ENCODE data around the gene CDH4. TPM values are rescaled to one million over a fixed set of nuclear protein-coding genes. Genes with fewer than 3 reads are reported as not detected.

CDH4 gene
- total and polyA plus RNA-seq, 2 donors (not counting 3 experiments of a cell fraction or from before 2014, with no cell fraction given), result 0.17 to 0.51 TPM

DNA sequence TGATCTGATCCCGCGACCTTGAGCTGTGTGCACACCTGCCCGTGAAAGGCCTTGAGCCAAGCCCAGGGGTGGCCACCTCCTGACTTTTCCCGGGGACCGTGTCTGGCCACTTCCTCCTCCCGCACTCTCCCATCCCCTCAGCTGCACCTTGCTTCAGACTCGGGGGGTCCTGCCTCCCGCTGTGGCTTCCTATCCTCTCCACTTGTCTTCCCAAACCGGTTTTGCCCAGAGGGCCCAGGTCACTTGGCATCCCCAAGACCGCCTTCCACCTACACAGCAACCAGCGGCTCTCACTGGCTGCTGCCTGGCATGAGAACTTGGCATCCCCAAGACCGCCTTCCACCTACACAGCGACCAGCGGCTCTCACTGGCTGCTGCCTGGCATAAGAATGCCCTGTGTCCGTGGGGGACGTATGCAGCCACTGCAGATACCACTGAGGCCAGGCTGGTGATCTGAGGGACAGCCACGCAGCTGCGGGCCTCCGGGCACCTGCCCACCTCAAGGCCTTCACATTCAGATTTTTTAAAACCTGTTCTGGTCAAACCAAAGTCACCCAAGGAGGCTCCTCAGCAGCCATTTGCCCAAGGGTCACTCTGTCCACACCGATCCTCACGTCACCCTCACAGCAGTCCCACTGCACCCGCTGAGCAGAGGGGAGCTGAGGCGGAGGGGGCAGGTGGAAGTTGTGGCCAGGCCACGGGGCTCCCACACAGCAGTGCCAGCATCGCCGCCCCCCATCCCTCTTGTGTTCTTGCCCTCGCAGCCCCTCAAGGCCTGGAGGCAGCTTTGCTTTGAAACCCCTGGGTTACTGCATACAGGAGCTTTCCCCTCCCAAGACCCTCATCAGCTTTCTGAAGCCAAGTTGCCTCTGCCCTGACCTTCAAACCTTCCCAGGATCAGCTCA, 568.1 kb downstream of the CDH4 start:
- H3K36me3 ChIP-seq (ENCODE audit: control insufficient read depth in 2 of 2, extremely low read depth in 1 of 2, insufficient read depth in 2 of 2, low read length in 2 of 2), result no peaks in the 10 kb centered on the region
- no peaks in the 10 kb centered on the region for H4K20me1 ChIP-seq (replicated peaks; ENCODE audit: control insufficient read depth, extremely low read depth, insufficient read depth, low read length)
- POLR2A ChIA-PET, result no interaction called here
- no peak overlapping the region for H3K27ac ChIP-seq (ENCODE audit: insufficient read depth, low read depth, low read length)
- TF ChIP-seq EZH2 (IDR thresholded peaks at IDR 0.05; ENCODE audit: borderline replicate concordance, low read depth, low read length, severe bottlenecking), result no peak
- no peak for TF ChIP-seq POLR2AphosphoS5 (IDR thresholded peaks at IDR 0.05; ENCODE audit: insufficient read depth, low read depth, low read length)
- H3K27me3 ChIP-seq (ENCODE audit: control insufficient read depth in 2 of 2, insufficient read depth in 2 of 2, low read length in 2 of 2), result no peaks in the 10 kb centered on the region
- H3K4me2 ChIP-seq (ENCODE audit: insufficient read depth, low read length), result no peak overlapping the region
- DNase-seq (ENCODE audit: low read depth, low spot score), result no peak
- no TSS peak for BruUV-seq (replicated peaks)
- intact Hi-C loops (cut with micrococcal nuclease), result no loop called here
- no peak overlapping the region for H3K4me3 ChIP-seq (replicated peaks in 1 of 3; ENCODE audit: insufficient read depth in 1 of 3, low read depth in 1 of 3, low read length in 3 of 3)
- no peaks in the 10 kb centered on the region for H3K4me1 ChIP-seq (ENCODE audit: control insufficient read depth, extremely low read depth, insufficient read depth, low read length)
- FAIRE-seq, result no peak
- no peak overlapping the region for H3K9ac ChIP-seq (replicated peaks; ENCODE audit: extremely low read depth, insufficient read depth, low read length)
- peaks cover 1% of the 10 kb centered on the region for H3K9me3 ChIP-seq (replicated peaks; ENCODE audit: control insufficient read depth, insufficient read depth, low read length)
- no peaks in the 10 kb centered on the region for H3K9me1 ChIP-seq (replicated peaks; ENCODE audit: control insufficient read depth, extremely low read depth, insufficient read depth, low read length)
- dilution Hi-C loops (cut with MboI; ENCODE audit: extremely low pct_ligation_motif_present, low sequenced_read_pairs), result no loop called here
- H2AFZ ChIP-seq (ENCODE audit: low read depth, low read length), result no peak overlapping the region
- CTCF ChIA-PET, result no interaction called here
- H3K79me2 ChIP-seq (ENCODE audit: control insufficient read depth, insufficient read depth, low read length), result no peaks in the 10 kb centered on the region

DNA sequence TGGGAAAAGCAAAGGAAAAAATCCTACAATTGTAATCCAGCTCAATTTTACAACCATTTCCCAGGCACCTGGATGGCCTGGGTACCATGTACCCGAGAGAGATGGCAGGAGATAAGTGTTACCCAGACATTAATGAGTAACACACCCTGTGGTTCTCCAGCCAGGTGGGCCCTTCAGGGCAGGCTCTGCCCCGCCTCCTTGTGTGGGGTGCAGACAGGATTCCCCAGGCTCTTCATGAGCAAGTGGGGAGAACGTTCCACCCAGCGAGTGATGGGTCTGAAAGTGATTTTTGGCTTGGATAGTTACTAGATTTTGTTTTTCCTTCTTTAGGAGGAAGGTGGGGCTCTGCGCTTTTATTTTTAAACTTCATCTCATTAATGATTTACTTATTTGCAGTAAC, 569.7 kb downstream of the CDH4 start:
- Histone ChIP-seq H3K27ac (ENCODE audit: insufficient read depth, low read depth, low read length) (no peak overlapping the region), H3K4me1 (ENCODE audit: control insufficient read depth, extremely low read depth, insufficient read depth, low read length) (no peaks in the 10 kb centered on the region), H3K4me2 (ENCODE audit: insufficient read depth, low read length) (no peak overlapping the region), H3K9me1 (replicated peaks; ENCODE audit: control insufficient read depth, extremely low read depth, insufficient read depth, low read length) (no peaks in the 10 kb centered on the region), H3K4me3 (replicated peaks in 1 of 3; ENCODE audit: insufficient read depth in 1 of 3, low read depth in 1 of 3, low read length in 3 of 3) (no peak overlapping the region), H3K79me2 (ENCODE audit: control insufficient read depth, insufficient read depth, low read length) (no peaks in the 10 kb centered on the region), H3K36me3 (ENCODE audit: control insufficient read depth in 2 of 2, extremely low read depth in 1 of 2, insufficient read depth in 2 of 2, low read length in 2 of 2) (no peaks in the 10 kb centered on the region), H3K9ac (replicated peaks; ENCODE audit: extremely low read depth, insufficient read depth, low read length) (no peak overlapping the region), H3K27me3 (ENCODE audit: control insufficient read depth in 2 of 2, insufficient read depth in 2 of 2, low read length in 2 of 2) (no peaks in the 10 kb centered on the region), H2AFZ (ENCODE audit: low read depth, low read length) (no peak overlapping the region), H3K9me3 (replicated peaks; ENCODE audit: control insufficient read depth, insufficient read depth, low read length) (peaks cover 1% of the 10 kb centered on the region), H4K20me1 (replicated peaks; ENCODE audit: control insufficient read depth, extremely low read depth, insufficient read depth, low read length) (no peaks in the 10 kb centered on the region)
- ChIA-PET POLR2A (no interaction called here), CTCF (no interaction called here)
- dilution Hi-C loops (cut with MboI; ENCODE audit: extremely low pct_ligation_motif_present, low sequenced_read_pairs), result no loop called here
- no peak for FAIRE-seq
- no peak for TF ChIP-seq GATA2 (IDR thresholded peaks at IDR 0.05; ENCODE audit: insufficient read depth, insufficient read length, low read depth, low read length)
- TF ChIP-seq EZH2 (IDR thresholded peaks at IDR 0.05; ENCODE audit: borderline replicate concordance, low read depth, low read length, severe bottlenecking), result no peak
- no peak for TF ChIP-seq MYC (IDR thresholded peaks at IDR 0.05; ENCODE audit: low read depth, low read length)
- no peak for TF ChIP-seq JUN (IDR thresholded peaks at IDR 0.05; ENCODE audit: borderline replicate concordance, insufficient read depth, insufficient read length, low read depth)
- TF ChIP-seq, protein P1, sequence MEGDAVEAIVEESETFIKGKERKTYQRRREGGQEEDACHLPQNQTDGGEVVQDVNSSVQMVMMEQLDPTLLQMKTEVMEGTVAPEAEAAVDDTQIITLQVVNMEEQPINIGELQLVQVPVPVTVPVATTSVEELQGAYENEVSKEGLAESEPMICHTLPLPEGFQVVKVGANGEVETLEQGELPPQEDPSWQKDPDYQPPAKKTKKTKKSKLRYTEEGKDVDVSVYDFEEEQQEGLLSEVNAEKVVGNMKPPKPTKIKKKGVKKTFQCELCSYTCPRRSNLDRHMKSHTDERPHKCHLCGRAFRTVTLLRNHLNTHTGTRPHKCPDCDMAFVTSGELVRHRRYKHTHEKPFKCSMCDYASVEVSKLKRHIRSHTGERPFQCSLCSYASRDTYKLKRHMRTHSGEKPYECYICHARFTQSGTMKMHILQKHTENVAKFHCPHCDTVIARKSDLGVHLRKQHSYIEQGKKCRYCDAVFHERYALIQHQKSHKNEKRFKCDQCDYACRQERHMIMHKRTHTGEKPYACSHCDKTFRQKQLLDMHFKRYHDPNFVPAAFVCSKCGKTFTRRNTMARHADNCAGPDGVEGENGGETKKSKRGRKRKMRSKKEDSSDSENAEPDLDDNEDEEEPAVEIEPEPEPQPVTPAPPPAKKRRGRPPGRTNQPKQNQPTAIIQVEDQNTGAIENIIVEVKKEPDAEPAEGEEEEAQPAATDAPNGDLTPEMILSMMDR (IDR thresholded peaks at IDR 0.05; ENCODE audit: extremely low read depth in 1 of 2, insufficient read depth in 1 of 2, low read depth in 1 of 2, low read length in 2 of 2), result no peak
- TF ChIP-seq FOS (IDR thresholded peaks at IDR 0.05; ENCODE audit: borderline replicate concordance, insufficient read depth, low read length), result no peak
- TF ChIP-seq POLR2AphosphoS5 (IDR thresholded peaks at IDR 0.05; ENCODE audit: insufficient read depth, low read depth, low read length), result no peak
- no peak for TF ChIP-seq MAX (IDR thresholded peaks at IDR 0.05; ENCODE audit: insufficient read depth, insufficient read length)
- no peak for TF ChIP-seq POLR2A (IDR thresholded peaks at IDR 0.05; ENCODE audit: low read depth, low read length)
- intact Hi-C loops (cut with micrococcal nuclease), result no loop called here
- BruUV-seq (replicated peaks), result no TSS peak
- DNase-seq (ENCODE audit: low read depth, low spot score), result no peak

Measured in endothelial cell of umbilical vein (primary cell).